Medulla oblongata (tissue), 1 donor: ENCODE measurements around the gene ATP11A.

ENCODE experiments used
- DNase-seq: peaks from one replicate; pipeline ENCODE4 v3.0.0-alpha.2; 2015; ENCODE audit errors: extremely low spot score

ATP11A gene

DNA sequence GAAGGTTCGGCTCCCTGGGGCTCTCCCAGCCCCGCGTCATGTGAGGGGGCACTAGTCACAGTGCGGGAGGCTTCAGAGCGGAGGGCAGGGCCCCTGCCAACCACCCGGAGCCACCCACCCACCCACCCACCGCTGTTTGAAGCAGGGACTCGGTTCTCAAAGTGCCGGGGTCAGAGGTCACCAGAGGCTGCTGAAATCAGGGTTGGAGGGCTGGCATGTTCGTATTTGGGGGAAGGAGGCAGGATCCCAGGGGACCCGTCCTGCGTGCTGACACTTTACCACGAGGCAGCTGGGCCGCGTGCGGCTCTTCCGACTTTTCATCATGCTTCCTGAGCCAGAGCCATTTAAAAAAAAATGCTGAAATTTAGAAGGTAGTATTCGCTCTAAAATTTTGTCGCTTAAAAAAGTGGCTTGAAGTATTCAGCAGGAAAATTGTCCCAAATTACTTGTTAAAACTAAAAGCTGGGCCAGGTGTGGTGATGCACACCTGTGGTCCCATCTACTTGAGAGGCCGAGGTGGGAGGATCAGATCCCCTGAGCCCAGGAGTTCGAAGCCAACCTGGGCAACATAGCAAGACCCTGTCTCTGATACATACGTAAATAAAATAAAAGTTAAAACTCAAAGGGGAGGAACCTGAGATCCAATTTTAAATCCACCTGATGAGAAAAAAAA, 21.2 kb downstream of the ATP11A start:
- DNase-seq = no peak

DNA sequence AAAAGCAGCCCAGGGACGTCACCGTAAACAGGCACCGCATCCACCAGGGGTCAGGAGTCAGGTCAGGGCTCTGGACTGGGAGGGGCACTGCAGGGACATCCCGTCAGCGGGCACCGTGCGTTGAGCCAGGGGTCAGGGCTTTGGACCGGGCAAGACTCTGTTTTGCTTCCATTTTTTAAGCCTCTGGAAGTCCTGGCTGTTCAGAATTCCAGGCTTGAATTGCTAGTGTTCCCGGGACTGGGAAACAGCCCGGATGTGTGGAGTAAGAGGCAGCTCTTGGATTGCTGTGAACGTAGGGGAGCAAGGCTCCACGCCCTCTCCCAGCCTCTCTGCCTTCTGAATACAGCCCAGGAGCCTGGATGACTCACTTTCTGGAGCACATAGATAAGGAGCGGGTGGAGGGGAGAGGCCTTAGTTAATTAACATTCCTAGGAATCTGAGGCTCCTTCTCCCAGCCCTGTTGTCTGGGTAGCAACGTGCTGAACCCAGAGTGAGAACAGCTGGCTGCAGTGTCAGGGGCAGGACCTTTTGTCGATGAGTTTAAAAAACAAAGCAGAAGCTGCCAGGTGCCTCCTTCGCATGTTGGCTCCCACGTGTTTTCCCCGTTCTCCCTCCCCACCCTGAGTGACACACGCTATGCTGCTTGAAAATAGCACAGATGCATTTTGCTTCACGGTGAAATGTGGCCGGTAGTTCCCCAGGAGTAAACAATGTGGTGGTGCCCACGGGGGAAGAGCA, 21.9 kb downstream of the ATP11A start:
- DNase-seq = peak; percentile 56

DNA sequence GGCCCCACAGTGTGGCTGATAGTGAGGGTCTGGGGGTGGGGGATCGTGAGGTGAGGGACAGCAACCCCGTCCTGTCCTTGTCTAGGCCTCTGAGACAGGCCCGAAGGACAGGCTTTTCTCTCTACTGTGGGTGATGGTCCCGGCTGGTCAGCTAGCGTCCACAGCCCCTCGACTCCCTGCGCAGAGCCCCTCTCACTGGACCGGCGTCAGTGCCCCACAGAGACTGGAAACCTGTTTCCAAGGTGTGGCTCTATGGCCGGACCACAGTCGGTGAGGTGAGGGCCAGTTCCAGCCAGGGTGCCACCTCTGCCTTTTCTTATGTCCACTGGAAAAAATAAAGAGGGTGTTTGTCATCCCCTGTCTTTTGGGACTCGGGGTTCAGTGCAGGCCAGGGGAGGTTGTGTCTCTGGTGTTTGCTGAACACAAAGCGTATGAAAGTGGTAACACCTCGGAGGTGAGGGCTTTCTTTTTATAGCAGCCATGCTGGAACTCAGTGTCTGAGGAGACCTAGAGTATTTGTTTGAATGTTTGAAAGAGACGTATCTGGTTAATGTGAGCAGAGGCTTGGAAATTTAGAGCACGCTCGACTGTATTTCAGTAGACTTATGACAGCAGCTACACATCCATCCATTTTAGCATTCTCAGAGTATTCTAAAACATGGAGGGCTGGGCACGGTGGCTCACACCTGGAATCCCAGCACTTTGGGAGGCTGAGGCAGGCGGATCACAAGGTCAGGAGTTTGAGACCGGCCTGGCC, 22.8 kb downstream of the ATP11A start:
- no peak for DNase-seq

DNA sequence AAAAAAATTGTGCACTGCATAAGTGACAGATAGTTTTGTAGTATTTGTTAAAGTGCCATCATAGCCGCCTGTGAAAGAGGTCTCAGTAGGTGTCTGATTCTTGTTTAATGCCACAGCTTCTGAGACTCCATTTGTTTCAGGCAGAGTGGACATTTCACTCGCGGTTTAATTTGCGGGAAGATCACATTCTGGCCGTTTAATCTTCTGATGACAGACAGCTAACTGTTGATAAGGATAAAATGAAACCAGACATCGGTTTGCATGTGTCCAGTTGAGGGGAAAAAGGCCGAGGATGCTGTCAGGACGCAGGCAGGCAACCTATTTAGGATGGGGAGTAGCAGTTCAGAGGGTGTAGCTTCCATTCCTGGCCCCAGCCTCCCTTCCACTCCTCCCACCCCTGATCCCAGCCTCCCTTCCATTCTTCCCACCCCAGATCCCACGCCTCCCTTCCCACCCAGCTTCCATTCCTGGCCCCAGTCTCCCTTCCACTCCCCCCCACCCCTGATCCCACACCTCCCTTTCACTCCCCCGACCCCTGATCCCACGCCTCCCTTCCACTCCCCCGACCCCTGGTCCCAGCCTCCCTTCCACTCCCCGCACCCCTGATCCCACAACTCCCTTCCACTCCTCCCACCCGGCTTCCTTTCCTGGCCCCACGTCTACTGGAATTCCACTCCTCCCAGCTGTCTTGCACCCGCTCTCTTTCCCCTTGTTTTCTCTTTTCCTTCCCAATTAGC, 23.8 kb downstream of the ATP11A start:
- no peak for DNase-seq

DNA sequence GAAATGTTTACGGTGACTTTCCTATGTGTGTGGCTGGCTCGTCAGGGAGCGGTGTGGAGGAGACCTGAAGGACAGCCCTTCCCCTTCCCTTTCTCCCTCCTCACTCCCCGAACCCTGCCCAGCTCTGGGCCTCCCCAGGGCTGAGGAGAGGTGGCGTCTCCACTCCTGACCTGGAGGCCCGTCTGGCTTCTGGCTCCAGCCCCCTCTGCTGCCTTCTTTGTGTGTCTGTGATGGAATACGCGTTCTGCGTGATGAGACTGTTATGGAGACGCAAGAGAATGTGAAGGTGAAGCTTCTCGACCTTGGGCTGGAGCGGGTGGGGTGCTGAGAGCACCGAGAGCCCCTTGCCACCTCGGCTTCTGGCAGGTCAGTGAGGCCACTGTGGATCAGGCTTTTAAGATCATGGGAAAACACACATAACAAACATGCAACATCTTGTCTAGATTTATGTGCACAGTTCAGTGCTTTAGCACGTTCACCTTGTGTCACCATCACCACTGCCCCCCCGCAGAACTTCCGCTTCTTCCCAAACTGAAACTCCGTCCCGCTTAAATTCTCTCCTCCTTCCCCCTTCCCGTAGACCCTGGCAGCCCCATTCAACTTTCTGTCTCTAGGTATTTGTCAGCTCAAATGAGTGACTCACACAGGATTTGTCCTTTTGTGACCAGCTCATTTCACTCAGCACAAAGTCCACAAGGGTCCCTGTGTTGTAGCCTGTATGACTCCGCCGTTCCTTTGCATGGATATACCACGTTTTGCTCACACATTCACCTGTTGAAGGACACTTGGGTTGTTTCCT, 24.7 kb downstream of the ATP11A start:
- no peak for DNase-seq

DNA sequence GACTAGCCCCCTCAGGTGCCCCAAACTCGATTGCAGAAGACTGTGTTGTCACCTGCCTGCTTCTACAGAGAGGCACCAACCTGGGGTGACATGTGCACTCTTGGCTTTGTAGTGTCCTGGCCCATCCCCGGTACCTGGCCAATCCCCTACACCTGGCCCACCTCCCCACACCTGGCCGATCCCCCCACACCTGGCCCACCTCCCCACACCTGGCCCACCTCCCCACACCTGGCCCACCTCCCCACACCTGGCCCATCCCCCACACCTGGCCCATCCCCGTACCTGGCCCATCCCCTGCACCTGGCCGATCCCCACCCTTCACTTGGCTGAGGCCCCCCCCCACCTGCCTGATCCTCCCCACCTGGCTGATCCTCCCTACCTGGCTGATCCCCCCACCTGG, 25.4 kb downstream of the ATP11A start:
- no peak for DNase-seq

DNA sequence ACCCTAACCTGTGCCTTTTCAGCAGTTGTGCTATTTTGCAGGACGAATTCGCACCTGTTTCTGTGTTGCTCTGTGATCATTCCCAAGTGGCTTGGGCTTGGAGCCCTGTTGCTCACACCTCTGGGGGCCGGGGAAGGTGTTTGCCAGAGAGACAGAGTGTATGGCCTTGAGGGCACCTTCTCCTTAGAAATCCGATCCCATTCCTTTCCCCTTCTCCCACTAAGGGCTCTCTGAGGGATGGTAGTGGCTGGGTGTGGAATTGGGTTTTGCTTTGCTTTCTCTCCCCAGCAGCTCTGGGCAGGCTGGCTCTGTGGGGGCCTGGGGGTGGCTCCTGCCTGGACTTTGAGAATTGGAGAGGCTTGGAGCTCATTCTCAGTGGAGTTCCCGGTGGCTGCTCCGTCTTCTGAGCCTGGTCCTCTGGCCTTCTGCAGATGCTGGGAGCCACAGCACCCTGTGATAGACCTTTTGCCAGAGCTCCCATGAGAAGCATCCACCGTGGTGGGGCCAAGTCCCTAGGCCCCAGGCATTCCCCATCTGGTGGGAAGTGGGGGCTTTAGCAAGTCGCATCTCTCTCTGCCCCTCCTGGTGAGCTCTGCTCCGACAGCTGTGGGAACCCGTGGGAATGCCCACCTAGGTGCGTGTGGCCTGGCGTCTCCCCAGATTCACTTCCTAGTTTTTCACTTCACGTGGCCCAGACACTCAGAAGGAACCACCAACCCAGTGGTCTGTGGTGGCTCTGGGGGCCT, 26.1 kb downstream of the ATP11A start:
- DNase-seq = no peak

DNA sequence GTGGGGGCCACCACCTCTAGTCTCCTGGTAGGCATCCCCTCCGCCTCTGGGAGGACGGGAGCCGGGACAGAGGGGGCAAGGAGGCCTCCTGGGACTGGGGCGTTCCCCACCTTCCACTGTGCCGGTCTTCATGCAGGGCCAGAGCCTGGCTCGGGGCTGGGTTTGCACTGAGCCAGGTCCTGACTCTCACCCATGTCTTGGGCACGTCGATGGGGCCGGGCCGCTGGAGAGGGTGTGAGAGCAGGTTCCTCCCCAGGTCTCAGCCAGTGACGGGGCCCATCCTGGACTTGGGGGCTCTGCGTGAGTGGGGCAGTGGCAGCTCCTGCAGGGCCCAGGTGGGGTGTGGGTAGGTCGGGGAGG, 26.6 kb downstream of the ATP11A start:
- no peak for DNase-seq

DNA sequence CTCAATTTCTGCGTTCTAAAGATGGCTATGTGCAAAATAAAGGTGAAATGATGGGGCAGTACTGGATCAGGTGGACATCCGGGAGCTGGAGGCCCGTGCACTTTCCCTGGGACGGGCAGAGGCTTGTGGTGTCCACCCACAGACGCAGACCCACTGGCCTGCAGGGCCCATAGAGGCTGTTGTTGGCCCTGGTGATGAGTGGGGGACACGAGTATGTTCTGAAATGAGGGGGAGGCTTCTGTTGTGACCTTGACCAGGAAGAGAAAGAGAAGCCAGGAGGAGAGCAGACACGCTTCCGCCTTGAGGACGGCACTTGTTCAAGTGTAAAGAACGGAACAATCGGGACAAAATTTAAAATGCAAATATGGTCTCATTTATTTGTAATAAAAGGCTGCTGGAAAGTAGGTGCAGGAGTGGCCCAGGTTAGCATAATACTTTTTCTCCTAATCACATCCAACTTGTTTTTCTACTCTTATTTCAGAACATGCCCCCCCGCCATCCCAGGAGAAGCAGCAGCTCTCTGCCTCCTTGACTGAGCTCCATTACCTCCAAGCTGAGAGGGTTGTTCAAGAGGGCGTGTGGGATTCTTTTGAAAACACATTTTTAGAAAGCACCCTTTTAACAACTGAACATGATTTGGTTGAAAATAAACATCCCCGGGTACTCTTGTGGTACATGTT, 27.1 kb downstream of the ATP11A start:
- DNase-seq = no peak

DNA sequence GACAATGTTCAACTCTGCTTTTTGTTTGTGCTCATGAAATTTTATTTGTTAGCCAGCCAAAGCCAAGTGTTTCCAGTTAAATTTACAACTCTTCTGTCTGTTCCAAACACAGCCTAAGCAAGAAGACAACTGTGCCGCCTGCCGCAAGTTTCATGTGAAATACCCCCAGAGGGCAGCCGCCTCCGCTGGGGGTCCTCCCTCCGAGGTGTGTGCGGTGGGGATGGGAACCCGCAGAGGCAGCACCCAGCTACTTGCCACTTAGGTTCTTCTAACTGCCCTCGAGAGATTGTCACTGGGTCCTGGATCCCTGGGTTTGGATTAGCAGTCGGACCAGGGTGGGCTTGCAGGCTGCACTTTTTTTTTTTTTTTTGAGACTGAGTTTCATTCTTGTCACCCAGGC, 28.5 kb downstream of the ATP11A start:
- DNase-seq = no peak

DNA sequence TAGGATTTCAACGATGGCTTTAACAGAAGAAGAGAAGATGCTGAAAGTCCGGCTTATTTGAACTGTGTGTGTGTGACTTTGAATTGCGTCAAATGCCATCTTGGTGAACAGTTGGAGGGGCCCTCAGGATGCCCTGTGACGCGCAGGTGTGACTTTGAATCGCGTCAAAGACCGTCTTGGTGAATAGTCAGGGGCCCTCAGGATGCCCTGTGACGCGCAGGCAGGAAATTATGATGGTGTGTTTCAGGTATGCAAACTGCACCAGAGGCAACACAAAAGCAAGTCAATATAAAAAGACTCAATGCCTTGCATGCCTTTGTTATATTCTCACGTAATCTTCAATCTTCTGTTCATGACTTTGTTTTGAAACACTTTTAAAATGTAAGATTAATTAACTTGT, 29.2 kb downstream of the ATP11A start:
- DNase-seq = no peak

DNA sequence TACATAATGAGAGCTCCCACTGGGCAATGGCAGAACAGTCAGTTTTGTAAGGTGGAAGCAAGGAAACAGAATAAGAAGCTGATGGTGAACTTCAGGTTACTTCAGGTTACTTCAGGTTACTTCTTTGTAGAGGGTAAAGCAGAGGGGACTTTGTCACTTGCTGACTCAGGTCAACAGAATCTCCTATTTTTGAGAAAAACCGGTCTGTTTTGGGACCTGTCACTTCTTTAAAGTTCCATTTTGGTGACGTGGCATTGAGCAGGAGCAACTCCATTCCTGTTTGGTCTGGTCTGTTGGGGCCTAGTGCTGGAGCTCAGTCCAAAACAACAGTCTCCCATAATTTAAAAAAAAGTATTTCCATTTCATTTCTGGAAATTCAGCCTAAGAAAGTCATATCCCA, 29.7 kb downstream of the ATP11A start:
- no peak for DNase-seq

DNA sequence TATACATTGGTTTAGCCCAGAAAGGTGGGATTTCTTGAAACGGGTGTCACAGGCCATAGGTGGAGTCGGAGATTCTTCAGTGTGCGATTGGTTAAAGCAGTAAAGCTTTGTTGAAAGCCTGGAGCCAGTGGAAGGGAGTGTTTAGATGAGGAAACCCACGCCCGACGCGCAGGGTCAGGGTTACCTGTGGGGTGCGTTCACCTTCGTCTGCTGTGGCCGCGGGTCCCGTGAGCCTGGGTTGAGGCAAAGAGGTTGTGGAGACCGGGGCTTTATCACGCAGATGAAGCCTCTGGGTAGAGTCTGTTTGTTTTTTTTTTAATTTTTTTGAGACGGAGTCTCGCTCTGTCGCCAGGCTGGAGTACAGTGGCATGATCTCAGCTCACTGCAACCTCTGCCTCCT, 30.4 kb downstream of the ATP11A start:
- no peak for DNase-seq

DNA sequence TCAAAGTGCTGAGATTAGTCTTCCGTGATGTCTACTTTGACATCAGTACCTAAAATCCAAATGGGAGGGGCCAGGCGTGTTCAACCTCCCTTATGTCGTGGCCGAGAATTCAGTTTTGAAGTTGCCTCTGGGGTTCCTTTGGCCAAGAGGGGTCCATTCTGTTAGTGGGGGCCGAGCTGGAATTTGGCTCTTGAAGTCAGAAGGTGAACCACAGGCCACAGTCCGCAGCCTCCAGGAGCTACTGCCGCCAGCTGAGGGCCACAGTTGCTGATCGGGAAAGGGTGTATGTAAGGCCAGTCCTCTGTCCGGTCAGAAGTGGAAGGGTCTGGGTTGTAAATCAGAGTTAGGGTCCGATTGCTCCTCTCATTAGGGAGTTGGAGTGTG, 31.0 kb downstream of the ATP11A start:
- DNase-seq = no peak

DNA sequence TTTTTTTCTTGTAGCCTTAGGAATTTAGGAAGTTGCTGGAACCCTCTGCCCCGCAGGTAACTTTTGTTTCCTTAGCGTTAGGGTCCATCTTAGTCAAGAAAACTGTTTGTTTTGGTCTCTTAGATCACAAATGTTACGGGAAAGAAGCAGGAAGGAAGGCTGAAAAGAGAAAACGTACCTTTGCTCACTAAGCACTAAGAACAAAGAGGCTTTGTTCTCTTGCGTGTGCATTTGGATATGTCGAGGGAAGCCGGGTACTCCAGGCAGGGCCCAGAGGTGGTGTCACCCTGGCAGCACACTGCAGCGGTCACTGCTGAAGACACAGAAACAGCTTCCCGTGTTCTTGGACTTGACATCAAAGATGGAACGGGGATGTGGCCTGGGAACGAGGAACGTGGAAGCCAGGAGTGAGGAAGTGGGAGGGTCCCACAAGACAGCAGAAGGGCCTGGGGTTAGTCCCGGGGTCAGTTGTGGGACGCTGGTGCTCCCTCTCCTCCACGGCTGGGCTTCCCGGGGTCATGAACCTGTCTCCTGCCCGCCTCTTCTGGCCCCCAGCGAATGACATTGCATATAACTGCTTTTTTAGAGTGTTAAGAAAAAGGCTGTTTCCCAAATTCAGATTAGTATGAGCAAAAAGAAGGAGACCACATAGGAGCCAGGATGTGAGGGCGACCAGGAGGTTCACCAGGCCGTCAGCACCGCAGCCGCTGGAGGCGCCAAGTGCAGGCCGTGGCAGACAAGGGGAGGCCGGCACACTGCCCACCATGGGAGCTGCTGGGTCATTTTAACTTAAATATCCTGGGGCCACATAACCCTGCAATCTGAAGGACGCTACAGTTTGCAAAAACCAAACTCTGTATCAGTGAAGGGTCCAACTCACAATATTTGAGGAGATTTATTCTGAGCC, 31.6 kb downstream of the ATP11A start:
- no peak for DNase-seq

DNA sequence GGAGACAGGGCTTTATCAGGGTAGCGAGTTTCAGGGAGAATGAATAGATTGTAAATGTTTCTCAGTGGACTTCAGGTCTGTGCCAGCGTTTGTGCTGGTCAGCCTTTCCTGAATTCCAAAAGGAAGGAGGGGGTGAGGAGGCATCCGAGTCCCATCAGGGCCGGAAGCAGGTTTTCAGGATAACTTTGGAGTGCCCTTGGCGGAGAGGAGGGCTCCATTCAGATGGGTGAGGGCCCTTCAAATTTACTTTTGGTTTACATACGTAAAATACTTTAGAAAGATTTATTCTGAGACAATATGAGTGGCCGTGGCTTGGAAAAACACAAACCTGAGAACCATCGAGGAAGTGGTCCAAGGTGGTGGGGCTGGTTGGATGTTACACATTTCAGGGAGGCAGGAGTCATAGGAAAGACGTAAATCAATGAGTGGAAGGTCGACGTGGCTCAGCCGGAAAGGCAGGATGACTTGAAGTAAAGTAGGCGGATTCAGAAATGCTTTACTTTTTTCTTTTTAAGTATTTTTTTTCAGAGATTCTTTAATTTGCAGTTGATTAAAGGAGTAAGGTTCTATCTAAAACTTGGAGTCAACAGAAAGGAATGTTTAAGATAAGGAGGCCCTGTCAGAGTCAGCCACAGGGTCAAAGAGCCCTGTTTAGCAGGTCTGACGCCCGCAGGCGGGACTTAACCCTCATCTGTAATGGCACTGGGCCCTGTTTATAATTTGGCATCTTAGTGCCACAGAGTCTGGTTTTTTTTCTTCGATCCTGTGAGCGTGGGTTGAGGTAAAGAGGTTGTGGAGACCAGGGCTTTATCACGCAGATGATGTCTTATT, 32.8 kb downstream of the ATP11A start:
- DNase-seq = no peak

DNA sequence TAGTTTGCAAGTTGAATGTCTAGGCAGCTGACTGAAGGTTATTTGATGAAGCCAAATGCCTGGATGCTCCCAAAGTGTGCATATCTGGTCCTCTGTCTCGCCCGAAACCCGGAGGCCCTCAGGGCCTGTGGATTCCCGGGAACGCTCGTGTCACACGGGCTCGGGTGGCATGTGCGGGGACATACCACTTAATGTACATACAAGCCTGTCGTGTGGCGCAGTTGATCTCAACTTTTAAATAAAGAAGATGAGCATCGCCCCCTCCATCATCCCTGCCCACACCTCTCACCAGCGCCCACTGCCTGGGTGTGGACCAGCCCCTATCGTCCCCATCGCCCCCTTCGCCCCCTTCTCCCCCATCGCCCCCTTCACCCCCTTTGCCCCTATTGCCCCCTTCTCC, 33.9 kb downstream of the ATP11A start:
- no peak for DNase-seq

DNA sequence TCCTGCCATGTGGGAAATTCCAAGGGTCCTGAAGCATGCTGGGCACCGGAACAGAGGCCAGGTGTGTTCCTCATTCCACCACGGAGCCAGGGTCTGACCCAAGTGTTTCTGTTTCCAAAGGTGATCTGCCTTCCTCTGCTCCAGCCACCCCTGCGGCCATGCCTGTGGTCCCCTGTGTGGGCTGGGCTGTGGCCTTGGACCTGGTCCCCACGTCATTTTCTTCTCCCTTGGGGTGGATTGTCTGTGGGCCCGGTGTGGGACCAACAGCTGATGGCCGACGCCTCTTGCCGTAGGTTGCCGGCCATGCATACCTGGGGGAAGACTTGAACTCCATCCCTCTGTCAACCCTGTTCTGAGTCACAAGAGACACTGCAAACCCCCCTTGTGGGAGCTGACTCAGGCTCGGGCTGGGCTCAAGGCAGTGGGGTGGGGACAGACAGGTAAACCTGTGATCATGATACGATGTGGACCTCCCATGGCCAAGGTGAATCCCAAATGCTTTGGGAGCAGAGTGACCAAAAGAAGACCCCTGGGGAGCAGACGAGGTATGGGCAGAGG, 35.0 kb downstream of the ATP11A start:
- no peak for DNase-seq
